Liver (tissue), 3 donors: ENCODE results near the gene ATP11C.

Source experiments
- CTCF ChIP-seq: fragments of 150-350 bp; IDR thresholded peaks from 2 replicates; pipeline ENCODE4 v1.5.1; 2017; ENCODE audit warnings: improper control_type of control experiment, low read depth, low read length; ENCODE audit not compliant: missing input control
- JUND ChIP-seq, 2 donors: IDR thresholded peaks; 2 replicates each; pipeline ENCODE4 v1.6.1; 2016; ENCODE audit warnings: antibody characterized with exemption in 2 of 2
- RAD21 ChIP-seq, 2 donors: IDR thresholded peaks; 2 replicates each; pipeline ENCODE4 v1.6.1; 2016; ENCODE audit warnings: antibody characterized with exemption in 2 of 2, mild to moderate bottlenecking in 2 of 2
- RXRA ChIP-seq, 2 donors: IDR thresholded peaks; 2 replicates each; pipeline ENCODE4 v1.6.1; 2017 to 2018; ENCODE audit warnings: antibody characterized with exemption in 2 of 2, mild to moderate bottlenecking in 1 of 2
- TAF1 ChIP-seq: conservative IDR thresholded peaks from 2 replicates; pipeline ENCODE4 v1.6.1; 2016; ENCODE audit warnings: antibody characterized with exemption, mild to moderate bottlenecking
- YY1 ChIP-seq: IDR thresholded peaks from 2 replicates; pipeline ENCODE4 v1.6.1; 2016; ENCODE audit warnings: antibody characterized with exemption, mild to moderate bottlenecking
- ZBTB33 ChIP-seq: IDR thresholded peaks from 2 replicates; pipeline ENCODE4 v1.6.1; 2016; ENCODE audit warnings: antibody characterized with exemption
- donor health status: healthy.
- donor health status: healthy.

- no peak for TF ChIP-seq CTCF
- TF ChIP-seq ZBTB33: no peak
- TF ChIP-seq RXRA (IDR thresholded peaks at IDR 0.05): no peak
- TF ChIP-seq JUND (IDR thresholded peaks at IDR 0.05): no peak
- no peak for TF ChIP-seq YY1
- no peak for TF ChIP-seq TAF1
- no peak for TF ChIP-seq RAD21 (IDR thresholded peaks at IDR 0.05)
Measured at GRCh38 chrX:139804482-139804881, 128.4 kb downstream of the ATP11C start.
